ENCODE results near the gene AKAP3. TPM values are rescaled to one million over a fixed set of nuclear protein-coding genes. Genes with fewer than 3 reads are reported as not detected.

AKAP3 gene
- total RNA-seq, 4 donors from 2014 or later: 0.47 to 4.8 (median 2.1) TPM

GRCh38 chr12:4630262-4630661 is 18.6 kb downstream of the AKAP3 start:
- DNase-seq (ENCODE audit: low spot score): no peak
- no peak for TF ChIP-seq CTCF (IDR thresholded peaks at IDR 0.05)
- ATAC-seq (ENCODE audit: low FRiP score): no peak

- no peak for ATAC-seq (ENCODE audit: low FRiP score)
- DNase-seq (ENCODE audit: low spot score): no peak
- no peak for TF ChIP-seq CTCF (IDR thresholded peaks at IDR 0.05)
These were observed 20.4 kb downstream of the AKAP3 start for GRCh38 chr12:4628406-4628805.

- DNase-seq (ENCODE audit: low spot score): no peak
- no peak for ATAC-seq (ENCODE audit: low FRiP score)
- no peak for TF ChIP-seq CTCF (IDR thresholded peaks at IDR 0.05)
These were observed 22.3 kb downstream of the AKAP3 start for GRCh38 chr12:4626543-4626942.

- TF ChIP-seq CTCF (IDR thresholded peaks at IDR 0.05): no peak
- ATAC-seq (ENCODE audit: low FRiP score) (no peak), DNase-seq (ENCODE audit: low spot score) (no peak)
These were observed 27.3 kb downstream of the AKAP3 start for GRCh38 chr12:4621511-4621910.

- DNase-seq (ENCODE audit: low spot score) (no peak), ATAC-seq (ENCODE audit: low FRiP score) (no peak)
- no peak for TF ChIP-seq CTCF (IDR thresholded peaks at IDR 0.05)
These were observed 33.2 kb downstream of the AKAP3 start for GRCh38 chr12:4615667-4616066.

GRCh38 chr12:4610481-4610880 is 38.4 kb downstream of the AKAP3 start:
- no peak for TF ChIP-seq CTCF (IDR thresholded peaks at IDR 0.05)
- DNase-seq (ENCODE audit: low spot score) (no peak), ATAC-seq (ENCODE audit: low FRiP score) (no peak)

GRCh38 chr12:4609071-4609470 is 39.8 kb downstream of the AKAP3 start:
- ATAC-seq (ENCODE audit: low FRiP score) (no peak), DNase-seq (ENCODE audit: low spot score) (no peak)
- TF ChIP-seq CTCF (IDR thresholded peaks at IDR 0.05): no peak
